HG02938 (cell line): Measurements from ENCODE around the gene FBXL7.
"Not testable (repeated sequence)": the region's sequence is repeated elsewhere in the genome, so short reads cannot be mapped to it uniquely, and the experiment has no call there.

Experiments used
- ATAC-seq: cut with Tn5 transposase; IDR thresholded peaks from one replicate; pipeline ENCODE4 v1.9.1; 2021; ENCODE audit warnings: mild to moderate bottlenecking, moderate library complexity; ENCODE audit not compliant: unreplicated experiment

Gene FBXL7

GRCh38 chr5:15844871-15845270 is 344.9 kb downstream of the FBXL7 start:
- ATAC-seq = no peak

- ATAC-seq = no peak
Observed at GRCh38 chr5:15850536-15850935, 350.6 kb downstream of the FBXL7 start.

- no peak for ATAC-seq
Observed at GRCh38 chr5:15850939-15851341, 351.0 kb downstream of the FBXL7 start.

GRCh38 chr5:15852217-15852616 is 352.2 kb downstream of the FBXL7 start:
- ATAC-seq = no peak

- ATAC-seq = no peak
Observed at GRCh38 chr5:15852949-15853348, 353.0 kb downstream of the FBXL7 start.

GRCh38 chr5:15858326-15858725 is 358.3 kb downstream of the FBXL7 start:
- no peak for ATAC-seq

GRCh38 chr5:15864536-15865215 is 364.7 kb downstream of the FBXL7 start:
- no peak for ATAC-seq

- not testable (repeated sequence) for ATAC-seq
Observed at GRCh38 chr5:15872259-15872658, 372.3 kb downstream of the FBXL7 start.

GRCh38 chr5:15877914-15878313 is 377.9 kb downstream of the FBXL7 start:
- no peak for ATAC-seq

- ATAC-seq = no peak
Observed at GRCh38 chr5:15880201-15880600, 380.2 kb downstream of the FBXL7 start.

GRCh38 chr5:15885156-15885555 is 385.2 kb downstream of the FBXL7 start:
- no peak for ATAC-seq

GRCh38 chr5:15886156-15886555 is 386.2 kb downstream of the FBXL7 start:
- ATAC-seq = no peak

GRCh38 chr5:15887093-15887492 is 387.1 kb downstream of the FBXL7 start:
- no peak for ATAC-seq

GRCh38 chr5:15889001-15889400 is 389.0 kb downstream of the FBXL7 start:
- ATAC-seq = no peak

- no peak for ATAC-seq
Observed at GRCh38 chr5:15893866-15894265, 393.9 kb downstream of the FBXL7 start.

GRCh38 chr5:15897656-15898055 is 397.7 kb downstream of the FBXL7 start:
- no peak for ATAC-seq

- no peak for ATAC-seq
Observed at GRCh38 chr5:15898641-15899040, 398.7 kb downstream of the FBXL7 start.

- ATAC-seq = no peak
Observed at GRCh38 chr5:15899481-15899880, 399.5 kb downstream of the FBXL7 start.

- no peak for ATAC-seq
Observed at GRCh38 chr5:15901151-15901550, 401.2 kb downstream of the FBXL7 start.

- no peak for ATAC-seq
Observed at GRCh38 chr5:15902066-15902465, 402.1 kb downstream of the FBXL7 start.

GRCh38 chr5:15904899-15905830 is 405.2 kb downstream of the FBXL7 start:
- ATAC-seq = no peak

GRCh38 chr5:15914638-15915037 is 414.7 kb downstream of the FBXL7 start:
- no peak for ATAC-seq
